Stimulated activated CD8-positive, alpha-beta memory T cell treated with anti-CD3 and anti-CD28 coated beads, Interleukin-15, amount 100 ng/mL, for 4 hours (primary cell): ENCODE results near the gene PITX1.
"Not testable (repeated sequence)": the region's sequence is repeated elsewhere in the genome, so short reads cannot be mapped to it uniquely, and the experiment has no call there.

ENCODE experiments used
- DNase-seq, 2 donors: peaks; one replicate each; pipeline ENCODE4 v3.0.0-alpha.2; 2020; ENCODE audit warnings: low read depth in 2 of 2

The PITX1 gene

GRCh38 chr5:135033901-135034235 is at the start of gene PITX1:
PITX1 (minus strand) TSS chr5:135034228; CDS start chr5:135033881, 347 bp downstream.
- DNase-seq: no peak

- not testable (repeated sequence) for DNase-seq
Observed at GRCh38 chr5:135083334-135083733, 49.3 kb upstream of the PITX1 start.

- DNase-seq: no peak
Observed at GRCh38 chr5:135081240-135081639, 47.2 kb upstream of the PITX1 start.

DNA sequence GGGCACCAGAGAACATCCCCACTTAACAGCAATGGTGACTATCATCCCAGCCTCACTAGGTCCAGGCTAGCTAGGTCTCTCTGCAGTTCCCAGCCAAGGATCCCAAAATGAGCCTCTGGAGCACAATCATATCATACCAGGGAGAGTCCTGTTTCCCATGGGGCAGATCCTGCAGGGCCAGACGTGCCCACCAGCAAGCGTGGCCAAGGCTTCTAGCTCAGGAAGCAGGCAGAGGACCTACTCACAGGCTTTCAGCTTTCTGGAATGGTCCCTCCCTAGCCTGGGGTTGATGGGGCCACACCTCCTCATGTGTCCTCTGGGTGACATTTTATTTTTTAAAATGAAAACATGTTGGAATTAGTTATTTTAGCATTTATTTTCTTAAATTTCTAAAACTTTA is 45.7 kb upstream of the PITX1 start:
- no peak for DNase-seq

DNA sequence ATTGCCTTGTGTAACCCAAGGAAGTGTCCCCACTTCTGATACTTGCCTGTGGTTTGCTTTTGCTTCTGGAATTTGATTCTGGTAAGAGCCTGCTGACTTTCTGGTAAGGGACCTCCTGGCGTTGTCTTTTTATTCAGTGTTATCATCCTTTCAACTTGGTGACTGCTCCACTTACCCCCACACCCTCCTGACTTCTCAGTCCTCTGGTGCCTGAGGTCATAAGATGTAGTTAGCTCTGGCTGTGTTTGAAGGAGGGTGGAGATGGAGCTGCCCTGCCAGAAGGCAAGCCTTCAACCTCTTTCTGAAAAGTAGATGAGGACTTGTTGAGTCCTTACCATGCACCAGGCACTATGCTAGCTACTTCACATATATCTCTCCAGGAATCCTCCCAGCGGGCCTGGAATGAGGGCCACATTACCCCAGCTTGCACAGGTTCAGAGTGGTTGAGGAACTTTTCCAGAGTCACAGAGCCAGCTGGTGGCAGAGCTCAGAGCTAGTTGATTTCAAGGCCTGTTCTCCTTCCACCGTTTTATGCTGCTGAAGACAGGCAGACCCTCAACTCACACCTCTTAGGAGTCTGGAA is 45.2 kb upstream of the PITX1 start:
- no peak for DNase-seq

DNA sequence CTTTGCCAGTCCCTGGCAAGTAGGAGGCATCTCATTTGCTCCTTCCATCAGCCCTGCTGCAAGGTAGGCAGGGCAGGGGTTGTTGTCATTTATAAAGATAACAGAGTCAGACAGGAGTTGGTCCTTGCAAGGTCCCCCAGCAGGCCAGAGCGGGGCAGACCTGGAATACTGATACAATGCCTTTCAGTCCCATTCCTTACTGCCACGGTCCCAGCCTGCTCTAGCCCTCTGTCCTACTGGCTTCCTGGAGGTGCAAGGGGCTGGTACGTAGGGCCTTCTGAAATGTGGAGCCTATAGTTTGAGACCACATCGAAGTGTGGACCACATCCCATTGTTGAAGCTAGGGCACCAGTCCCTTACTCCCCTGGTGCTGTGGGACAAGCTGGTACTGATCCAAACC is 42.8 kb upstream of the PITX1 start:
- no peak for DNase-seq

- DNase-seq: no peak
Observed at GRCh38 chr5:135076051-135076491, 42.0 kb upstream of the PITX1 start.

- no peak for DNase-seq
Observed at GRCh38 chr5:135075621-135076020, 41.6 kb upstream of the PITX1 start.

DNA sequence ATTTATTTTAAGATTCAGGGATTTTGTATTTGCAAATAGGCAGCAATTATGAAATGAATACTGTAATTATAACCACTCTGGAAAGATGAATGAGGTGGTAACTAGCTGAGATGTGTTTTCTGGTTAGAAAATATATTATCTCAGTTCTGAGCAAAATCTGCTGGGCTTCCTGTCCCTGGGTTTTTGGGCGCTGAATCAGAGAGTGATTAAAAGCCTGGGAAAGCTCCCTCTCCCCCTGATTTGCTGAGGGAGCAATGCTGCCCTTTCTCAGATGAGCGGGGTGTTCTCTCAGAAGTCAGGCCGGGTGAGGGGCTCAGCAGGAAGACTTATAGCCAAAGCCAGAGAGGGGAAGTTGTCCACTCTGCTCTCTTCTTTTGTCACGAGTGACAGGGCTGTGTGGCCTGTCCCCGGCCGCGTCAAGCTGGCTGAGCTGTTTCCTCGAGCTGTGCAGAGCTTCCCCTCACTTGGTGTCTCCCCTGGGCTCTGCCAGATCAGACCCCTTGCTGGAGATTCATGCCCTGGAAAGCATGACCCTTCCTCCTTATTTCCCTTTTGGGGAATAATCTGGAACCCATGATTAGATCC is 39.8 kb upstream of the PITX1 start:
- no peak for DNase-seq

GRCh38 chr5:135072387-135073281 is 38.6 kb upstream of the PITX1 start:
- DNase-seq: no peak

DNA sequence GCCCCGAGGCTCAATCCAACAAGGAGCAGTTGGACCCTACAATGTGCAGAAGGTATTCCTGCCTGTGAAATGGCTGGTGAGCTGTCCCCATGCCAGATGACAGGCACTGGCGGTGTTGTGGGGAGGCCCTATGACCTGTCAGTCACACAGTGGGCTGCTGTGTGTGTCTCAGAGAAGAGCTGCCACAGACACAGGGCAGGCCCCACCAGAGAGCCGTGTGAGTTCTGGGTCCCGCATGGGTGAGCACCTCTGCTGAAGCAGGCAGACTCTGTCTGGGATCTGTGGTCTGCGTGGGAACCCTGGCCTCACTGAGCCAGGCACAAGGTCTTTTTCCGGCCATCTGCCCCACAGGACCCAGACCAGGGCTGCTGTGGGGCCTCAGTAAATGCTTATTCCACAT is 37.3 kb upstream of the PITX1 start:
- DNase-seq: no peak

DNA sequence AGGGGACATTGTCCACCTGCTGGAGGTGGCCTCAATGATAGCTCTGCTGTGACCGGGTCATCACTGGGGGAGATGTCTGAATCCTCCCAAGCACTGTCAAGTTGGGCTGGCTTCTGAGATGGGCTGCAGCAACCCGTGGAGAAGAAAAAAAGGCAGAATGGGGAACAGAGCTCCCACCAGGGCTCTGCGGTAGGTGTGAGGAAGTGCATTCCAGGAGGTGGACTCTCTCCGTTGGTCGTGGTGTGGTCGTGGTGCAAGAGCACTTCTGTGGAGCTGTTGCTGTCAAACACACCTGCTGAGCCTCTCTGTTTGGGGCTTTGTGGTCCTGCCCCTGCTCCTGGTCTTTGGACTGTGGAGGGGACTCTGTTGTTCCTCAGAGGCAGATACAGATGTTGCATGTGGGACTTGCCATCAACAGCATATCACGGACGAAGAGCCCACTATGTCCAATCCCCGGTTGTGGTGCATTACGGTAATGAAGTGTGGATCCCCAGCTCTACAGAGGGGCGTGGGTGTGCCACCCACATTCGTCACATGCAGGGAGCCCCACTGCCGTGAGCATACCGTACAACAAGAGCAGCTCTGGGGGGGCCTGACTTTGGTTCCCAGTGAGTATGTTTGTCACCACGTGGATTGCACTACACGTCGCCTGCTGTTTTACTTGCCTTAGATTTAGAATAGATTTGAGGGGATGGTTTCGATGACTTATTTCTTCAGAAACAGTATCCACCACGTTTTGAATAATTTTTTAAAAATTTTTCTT is 36.0 kb upstream of the PITX1 start:
- DNase-seq: no peak

DNA sequence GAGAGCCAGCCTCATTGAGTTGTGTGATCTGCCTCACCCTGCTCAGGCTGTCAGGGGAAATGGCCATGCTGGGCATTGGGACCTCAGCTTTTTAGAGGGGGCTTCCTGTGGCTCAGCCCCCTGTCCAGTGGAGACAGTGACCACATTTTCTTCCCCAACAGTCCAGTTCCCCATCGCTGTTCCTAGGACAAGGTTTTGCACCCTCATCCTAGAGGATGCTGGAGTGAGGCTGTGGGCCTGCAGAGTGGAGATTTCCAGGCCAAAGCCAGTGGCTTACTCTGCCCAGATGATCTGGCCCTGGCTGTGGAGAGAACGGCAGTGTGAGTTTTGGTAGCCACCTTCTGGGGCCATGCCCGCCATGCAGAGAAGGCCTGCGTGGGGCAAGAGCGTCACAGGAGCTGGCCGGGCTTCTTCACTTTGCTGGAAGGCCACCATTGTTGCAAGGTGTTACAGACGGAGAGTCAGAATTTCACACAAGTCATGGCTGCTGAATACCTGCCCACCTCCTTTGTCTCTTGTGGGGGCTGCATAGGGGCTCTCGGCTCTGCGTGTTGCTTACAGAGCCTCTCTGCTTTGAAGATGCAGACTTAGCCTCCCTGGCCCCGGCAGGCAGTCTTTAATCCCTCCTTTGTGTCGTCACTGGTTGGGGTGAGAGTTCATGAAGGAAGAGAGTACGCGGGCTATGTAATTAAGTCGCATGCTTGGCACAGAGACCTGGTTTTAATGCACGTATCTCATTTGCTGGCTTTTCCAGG is 35.2 kb upstream of the PITX1 start:
- no peak for DNase-seq

GRCh38 chr5:135067587-135067986 is 33.6 kb upstream of the PITX1 start:
- DNase-seq: no peak

DNA sequence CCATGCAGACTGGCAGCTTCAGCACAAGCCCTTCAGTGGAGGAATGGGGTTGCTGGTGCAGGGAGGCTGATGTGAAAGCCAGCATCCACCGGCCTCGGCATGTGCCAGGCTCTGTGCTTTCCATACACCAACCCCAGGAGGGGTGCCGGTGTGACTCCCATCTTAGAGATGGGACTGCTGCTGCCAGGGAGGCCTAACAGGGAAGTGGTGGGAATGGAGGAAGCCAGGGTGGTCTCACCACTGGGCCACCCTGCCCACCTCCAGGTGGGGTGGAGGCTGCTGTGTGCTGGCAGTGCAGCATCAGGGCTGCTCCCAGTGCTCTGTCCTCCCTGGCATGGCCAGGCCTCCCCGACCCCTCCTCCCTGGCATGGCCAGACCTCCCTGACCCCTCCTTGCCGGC is 32.8 kb upstream of the PITX1 start:
- no peak for DNase-seq

GRCh38 chr5:135065306-135066265 is 31.6 kb upstream of the PITX1 start:
- no peak for DNase-seq

- no peak for DNase-seq
Observed at GRCh38 chr5:135064235-135064570, 30.2 kb upstream of the PITX1 start.

- no peak for DNase-seq
Observed at GRCh38 chr5:135063511-135064234, 29.6 kb upstream of the PITX1 start.

- no peak for DNase-seq
Observed at GRCh38 chr5:135063056-135063445, 29.0 kb upstream of the PITX1 start.
